GM21723 (cell line): ENCODE data around the gene ABHD10.

ENCODE experiments used
- ATAC-seq: cut with Tn5 transposase; IDR thresholded peaks from one replicate; pipeline ENCODE4 v1.9.1; 2021; ENCODE audit warnings: mild to moderate bottlenecking, moderate library complexity; ENCODE audit not compliant: unreplicated experiment

Gene ABHD10

GRCh38 chr3:112000367-112000771 is 21.5 kb downstream of the ABHD10 start:
- no peak for ATAC-seq

DNA sequence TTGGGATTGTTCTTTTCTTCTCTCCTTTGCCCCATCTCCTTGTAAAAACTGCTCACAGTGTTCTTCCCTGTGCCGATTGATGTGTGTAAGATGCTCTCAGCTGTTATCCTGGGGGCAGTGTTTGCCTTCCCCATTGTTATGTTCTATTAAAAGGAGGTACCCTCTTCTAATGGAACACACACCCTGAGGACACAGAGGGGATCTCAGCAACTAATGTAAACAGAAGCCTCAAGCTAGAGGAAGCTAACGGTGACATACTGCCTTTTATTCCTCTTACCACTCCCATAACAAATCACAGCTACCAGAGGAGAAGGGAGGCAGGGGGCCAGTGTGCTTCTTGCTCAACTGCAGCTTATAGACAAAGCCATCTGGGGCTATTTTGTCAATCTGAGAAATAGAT is 22.1 kb downstream of the ABHD10 start:
- ATAC-seq: no peak

GRCh38 chr3:112001526-112001925 is 22.7 kb downstream of the ABHD10 start:
- no peak for ATAC-seq

DNA sequence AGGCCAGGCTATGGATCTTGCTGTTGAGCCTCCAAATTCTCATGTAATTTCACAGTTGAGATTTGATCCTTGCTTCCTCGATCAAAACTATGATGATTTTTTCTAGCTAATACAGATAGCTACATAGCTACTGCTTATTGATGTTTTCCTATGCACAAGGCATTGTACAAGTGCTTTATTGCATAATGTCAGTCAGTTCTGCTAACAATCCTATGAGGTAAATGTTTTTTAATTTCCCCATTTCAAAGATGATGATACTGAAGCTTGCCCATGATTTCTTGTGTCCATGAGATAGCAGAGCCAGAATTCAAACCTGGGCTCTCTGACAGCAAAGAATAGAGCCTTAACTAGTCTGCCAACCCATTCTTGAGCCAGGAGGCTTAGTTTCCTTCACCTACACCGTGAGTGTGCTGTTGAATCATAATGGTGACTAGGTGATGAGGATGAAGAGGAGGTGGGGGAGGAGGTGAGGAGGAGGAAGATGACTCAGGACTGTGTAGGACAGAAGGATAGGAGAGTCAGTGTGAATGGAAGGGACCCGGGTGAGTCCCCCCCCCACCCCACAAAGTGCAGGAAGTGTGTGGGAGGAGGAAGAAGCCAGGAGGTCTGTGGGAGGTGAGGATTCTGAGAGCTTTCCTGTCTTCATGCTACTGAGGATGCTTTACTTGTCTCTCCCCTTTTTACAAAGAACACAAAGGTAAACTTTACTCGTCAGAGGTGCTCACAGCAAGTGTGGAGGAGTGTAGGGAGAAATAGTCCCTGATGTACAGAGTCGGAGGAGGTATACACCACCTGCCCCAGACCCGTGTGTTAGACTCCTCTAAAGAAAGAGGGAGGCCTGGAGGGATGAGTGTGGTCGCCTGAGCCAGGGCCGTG is 23.5 kb downstream of the ABHD10 start:
- ATAC-seq: no peak

DNA sequence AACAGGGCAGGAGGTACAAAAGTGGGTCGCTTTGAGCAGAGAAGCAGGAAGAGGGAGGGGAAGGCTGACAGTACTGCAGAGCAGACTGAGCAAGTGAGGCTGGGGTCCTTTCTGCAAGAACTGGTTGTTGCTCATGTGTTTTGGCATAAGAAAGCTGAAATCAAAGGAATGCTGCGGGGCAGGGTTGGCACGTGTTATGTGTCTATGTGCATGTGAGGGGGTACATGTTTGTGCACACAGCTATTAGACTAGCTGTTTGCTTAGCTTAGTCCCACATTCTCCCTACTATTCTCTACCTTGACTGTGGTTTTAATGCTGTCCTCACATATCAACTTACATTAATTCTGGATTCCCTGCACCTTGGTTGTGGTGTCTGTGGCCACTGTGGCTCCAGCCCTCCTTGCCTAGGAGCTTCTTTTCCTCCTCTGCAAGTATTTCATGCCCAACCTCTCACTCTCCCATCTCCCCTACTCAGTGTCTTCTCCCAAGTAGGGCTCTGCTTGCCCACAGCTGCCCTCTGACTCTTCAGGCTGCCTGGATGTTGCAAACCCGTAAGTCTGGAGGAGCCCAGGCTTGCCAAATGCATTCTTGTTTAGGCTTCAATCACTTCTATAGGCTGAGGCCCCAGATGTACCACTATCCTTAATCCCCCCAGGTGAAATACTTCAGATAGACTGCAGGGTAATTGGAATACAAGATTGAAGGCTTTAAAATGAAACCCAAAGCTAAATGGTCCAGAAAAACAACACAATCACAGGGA is 24.7 kb downstream of the ABHD10 start:
- no peak for ATAC-seq

- ATAC-seq: no peak
These were observed 25.4 kb downstream of the ABHD10 start for GRCh38 chr3:112004187-112004586.

DNA sequence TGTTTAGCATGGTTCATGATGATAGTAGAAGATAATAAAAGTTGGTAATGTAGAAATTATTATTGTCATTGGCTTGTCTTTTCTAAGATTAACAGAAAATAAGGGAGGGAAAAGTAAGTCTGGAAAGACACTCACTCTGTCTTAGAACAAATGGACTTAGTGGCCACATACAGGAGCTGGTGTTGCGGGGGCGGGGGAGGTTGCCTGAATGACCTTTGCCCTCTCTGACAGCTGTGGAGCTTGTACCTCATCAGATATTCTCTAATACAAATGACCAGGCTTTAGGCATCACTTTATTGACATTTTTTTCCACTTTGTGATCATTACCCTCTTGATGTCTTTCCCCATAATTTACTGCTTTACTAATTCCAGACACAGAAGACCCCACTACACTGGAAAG is 25.8 kb downstream of the ABHD10 start:
- no peak for ATAC-seq

DNA sequence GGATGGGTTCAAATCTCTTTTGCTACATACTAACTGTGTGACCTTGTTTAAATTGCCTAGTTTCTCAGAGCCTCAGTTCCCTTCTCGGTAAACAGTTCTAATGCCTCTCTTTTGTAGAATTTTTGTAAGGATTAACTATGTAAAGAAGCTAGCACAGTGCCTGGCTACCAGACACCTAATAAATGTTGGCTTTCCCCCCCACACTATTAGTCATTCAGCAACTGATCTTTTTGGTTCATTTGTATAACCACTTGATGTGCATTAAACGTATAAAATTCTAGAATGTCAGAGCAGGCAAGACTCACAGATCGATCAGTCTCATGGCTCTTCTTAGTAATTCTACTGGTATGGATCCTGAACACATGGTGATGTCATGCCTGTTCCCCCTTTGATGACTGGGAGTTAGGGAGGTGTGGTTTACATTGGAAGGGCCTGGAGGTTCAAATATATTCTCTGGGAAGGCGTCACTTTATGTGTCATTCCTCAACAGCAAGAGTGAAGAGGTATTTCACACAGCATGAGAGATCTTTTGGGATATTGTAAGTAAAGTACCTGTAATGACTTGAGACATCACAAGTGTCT is 26.4 kb downstream of the ABHD10 start:
- no peak for ATAC-seq

DNA sequence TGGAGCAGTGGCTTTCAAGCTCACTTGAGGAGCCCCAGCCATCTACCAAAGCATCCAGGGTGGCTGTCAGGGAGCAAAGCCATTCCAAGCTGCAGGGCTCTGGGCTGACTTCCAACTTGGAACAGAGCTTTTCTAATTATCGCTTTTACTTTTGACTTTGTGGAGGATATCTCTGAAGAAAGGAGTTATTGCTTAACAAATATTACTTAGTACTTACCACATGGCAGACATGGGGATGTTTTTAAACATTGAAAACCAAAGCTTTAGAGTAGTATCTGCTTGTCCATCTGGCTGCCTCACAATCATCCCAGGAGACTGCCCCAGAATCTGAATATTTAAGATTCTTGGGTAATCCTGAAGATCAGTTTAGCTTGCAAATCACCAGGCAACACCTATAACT is 28.8 kb downstream of the ABHD10 start:
- no peak for ATAC-seq

- ATAC-seq: no peak
These were observed 30.8 kb downstream of the ABHD10 start for GRCh38 chr3:112009670-112010069.

DNA sequence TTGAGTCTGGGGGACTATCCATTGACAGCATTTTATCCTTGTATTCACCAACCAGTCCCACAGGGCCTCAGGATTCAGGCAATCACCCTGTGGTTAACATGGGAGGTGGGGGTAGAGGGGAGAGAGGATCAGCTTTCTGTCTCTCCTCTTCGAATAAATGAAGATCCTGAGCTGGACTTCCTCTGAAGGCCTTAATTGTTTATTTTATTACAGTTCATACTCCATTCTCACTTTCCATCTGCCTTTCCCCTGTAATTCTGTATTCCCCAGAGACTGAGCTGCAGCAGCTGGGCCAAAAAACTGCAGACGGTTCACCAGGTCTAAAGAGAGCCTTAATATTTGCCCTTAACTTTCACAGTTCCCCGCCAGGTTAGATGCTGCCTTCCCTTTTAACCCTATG is 31.8 kb downstream of the ABHD10 start:
- no peak for ATAC-seq

GRCh38 chr3:112011376-112011940 is 32.6 kb downstream of the ABHD10 start:
- ATAC-seq: no peak

DNA sequence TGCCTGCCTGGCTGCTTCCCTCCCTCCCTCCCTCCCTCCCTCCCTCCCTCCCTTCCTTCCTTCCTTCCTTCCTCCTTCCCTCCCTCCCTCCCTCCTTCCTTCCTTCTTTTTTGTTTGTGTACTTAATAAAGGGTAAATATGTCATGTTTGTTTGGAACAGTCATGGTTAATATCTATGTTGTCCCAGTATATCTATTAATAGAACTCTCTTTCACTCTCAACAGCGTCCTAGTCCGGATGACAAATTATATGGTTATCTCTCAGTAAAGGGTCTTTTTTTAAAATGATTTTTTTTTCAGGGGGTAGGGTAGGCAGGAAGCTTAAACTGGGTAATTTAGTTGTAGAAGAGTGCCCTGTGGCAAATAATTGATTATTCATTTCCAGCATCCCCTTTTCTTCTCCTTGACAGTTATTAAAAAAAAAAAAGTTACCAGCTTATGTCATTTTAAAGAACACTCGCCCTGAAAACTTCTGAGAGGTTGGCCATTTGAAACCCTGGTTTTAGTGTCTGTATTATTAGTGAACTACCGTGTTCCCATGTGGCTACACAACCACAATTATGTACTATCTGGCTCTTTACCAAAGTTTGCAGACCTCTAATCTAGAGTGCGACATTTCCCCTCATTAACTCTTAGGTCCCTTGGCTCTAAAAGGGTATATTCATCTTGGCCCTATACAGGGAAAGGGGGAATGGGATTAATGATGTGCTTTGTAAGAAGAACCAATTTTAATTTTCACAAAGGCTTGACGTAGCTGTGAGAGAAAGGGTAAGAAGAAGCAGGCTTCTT is 33.6 kb downstream of the ABHD10 start:
- ATAC-seq: no peak

- peak; percentile 93 for ATAC-seq
These were observed 34.4 kb downstream of the ABHD10 start for GRCh38 chr3:112013058-112013783.

- ATAC-seq: peak; percentile 46
These were observed 34.9 kb downstream of the ABHD10 start for GRCh38 chr3:112013784-112014143.

DNA sequence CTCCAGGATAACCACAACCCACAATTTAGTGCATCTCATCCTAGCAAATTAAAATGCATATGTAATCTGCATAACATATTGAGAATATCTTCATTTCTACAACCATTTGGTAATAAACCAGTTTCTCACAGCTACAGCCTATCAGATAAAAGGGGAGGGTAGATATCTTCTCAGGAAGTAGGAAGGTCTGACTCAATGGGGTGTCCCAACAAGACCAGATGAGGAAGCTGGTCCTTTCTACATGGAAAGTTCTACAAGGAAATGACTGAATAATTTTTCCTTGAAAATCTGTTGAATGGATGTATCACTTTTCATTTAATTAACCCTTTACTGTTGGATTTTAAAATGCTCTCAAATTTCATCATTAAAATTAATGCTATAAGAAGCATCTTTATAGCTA is 38.3 kb downstream of the ABHD10 start:
- no peak for ATAC-seq

DNA sequence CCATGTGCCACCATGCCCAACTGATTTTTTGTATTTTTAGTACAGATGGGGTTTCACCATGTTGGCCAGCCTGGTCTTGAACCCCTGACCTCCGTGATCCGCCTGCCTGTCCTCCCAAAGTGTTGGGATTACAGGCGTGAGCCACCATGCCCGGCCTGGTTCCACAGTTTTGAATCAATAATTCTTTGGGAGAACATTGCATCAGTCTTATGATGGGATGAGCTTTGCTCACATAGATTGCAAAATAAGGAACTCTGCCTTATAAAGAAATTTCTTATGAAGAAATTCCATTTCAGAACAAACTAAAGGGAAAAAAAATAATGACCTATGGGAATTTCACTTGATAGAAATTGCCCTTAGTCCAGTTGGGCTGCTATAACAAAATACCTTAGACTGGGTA is 39.9 kb downstream of the ABHD10 start:
- no peak for ATAC-seq

DNA sequence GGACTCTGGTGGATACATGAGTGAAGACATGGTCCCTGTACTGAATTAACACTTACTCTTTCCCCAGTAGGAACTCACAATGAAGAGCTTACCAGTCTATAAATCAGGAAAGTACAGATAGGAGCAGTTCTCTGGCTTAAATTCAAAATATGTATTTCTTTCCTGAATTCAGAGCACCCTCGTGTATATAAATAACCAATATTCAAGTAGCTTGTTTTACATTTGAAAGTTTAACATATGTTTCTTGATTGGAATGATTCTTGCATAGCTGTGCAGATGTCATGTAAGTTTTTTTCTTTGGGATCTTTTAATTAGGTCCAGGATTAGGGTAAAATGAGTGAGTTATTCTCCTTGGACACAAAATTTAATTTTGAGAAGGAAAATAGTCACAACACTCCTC is 40.9 kb downstream of the ABHD10 start:
- no peak for ATAC-seq

- no peak for ATAC-seq
These were observed 41.9 kb downstream of the ABHD10 start for GRCh38 chr3:112020674-112021085.

- no peak for ATAC-seq
These were observed 48.3 kb downstream of the ABHD10 start for GRCh38 chr3:112027142-112027541.
